RWPE2 (cell line): ENCODE results near the gene ART5.

Experiments
- ATAC-seq: fragments of 200-7000 bp; cut with Tn5 transposase; 3 replicates; pipeline ENCODE4 v1.9.1; 2021; ENCODE audit warnings: low read depth
- DNase-seq: peaks from one replicate; pipeline ENCODE4 v3.0.0-alpha.2; 2020; ENCODE audit warnings: low spot score
- H3K27ac ChIP-seq: fragments of 450-650 bp; 2 replicates; pipeline ENCODE4 v1.5.1; 2017; ENCODE audit warnings: mild to moderate bottlenecking; ENCODE audit not compliant: poor library complexity, severe bottlenecking
- H3K27me3 ChIP-seq: fragments of 250-450 bp; sonication (Bioruptor Pico); 2 replicates; pipeline ENCODE4 v1.5.1; 2021; ENCODE audit warnings: mild to moderate bottlenecking, moderate library complexity; ENCODE audit not compliant: insufficient read depth, poor library complexity, severe bottlenecking
- H3K36me3 ChIP-seq: fragments of 250-450 bp; sonication (Bioruptor Pico); 2 replicates; pipeline ENCODE4 v1.5.1; 2020; ENCODE audit warnings: low read depth, mild to moderate bottlenecking, moderate library complexity
- H3K4me1 ChIP-seq: fragments of 250-450 bp; sonication (Bioruptor Pico); 2 replicates; pipeline ENCODE4 v1.5.1; 2021; ENCODE audit warnings: mild to moderate bottlenecking, moderate library complexity; ENCODE audit not compliant: insufficient read depth, poor library complexity, severe bottlenecking
- H3K4me3 ChIP-seq: fragments of 250-450 bp; sonication (Bioruptor Pico); 2 replicates; pipeline ENCODE4 v1.5.1; 2021; ENCODE audit warnings: mild to moderate bottlenecking, moderate library complexity; ENCODE audit not compliant: severe bottlenecking
- H3K9me3 ChIP-seq: fragments of 250-450 bp; sonication (Bioruptor Pico); 2 replicates; pipeline ENCODE4 v1.5.1; 2021; ENCODE audit warnings: mild to moderate bottlenecking, moderate library complexity; ENCODE audit not compliant: severe bottlenecking
- TF ChIP-seq, protein P1 (sequence below): fragments of 450-650 bp; IDR thresholded peaks from one replicate; pipeline ENCODE4 v1.5.1; 2017; ENCODE audit warnings: mild to moderate bottlenecking, moderate library complexity; ENCODE audit not compliant: poor library complexity, severe bottlenecking

The ART5 gene

DNA sequence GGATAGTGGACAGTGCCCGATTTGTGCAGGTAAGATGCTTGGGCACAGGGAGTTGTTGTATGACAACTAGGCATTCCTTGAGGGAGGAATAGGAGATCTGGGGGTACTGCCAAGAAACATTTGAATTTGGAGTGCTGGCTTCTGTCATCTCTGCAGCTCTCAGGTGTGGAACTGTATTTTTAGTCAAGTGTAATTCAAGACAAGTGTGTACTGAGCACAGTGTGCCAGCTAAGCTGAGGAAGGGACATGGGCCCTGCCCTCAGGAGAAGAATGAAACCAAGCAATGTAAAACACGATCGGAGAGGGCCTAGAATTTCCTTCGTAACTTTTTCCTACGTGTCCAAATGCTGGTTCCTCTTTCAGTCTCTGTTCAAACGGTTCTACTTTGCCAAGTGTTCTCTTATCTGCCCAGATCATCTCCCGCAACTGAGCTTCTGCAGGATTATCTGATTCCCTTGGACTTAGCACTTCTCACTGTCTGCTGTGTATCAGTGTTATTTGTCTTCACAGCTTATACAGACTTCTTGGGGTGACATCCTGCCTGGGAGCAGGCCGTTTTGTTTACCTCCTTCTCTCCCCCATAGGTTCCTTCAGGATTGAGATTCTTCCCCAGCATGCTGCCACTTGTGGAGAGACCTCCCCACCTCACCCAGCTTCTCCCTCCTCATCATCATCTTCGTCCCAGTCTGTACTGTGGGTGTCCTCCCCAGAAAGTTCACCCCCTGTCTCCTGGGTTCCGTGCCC, 27.6 kb downstream of the ART5 start:
- Histone ChIP-seq H3K36me3 (no peaks in the 10 kb centered on the region), H3K4me1 (no peaks in the 10 kb centered on the region), H3K4me3 (no peak overlapping the region), H3K27me3 (no peaks in the 10 kb centered on the region), H3K27ac (no peak overlapping the region), H3K9me3 (no peaks in the 10 kb centered on the region)
- TF ChIP-seq, protein P1, sequence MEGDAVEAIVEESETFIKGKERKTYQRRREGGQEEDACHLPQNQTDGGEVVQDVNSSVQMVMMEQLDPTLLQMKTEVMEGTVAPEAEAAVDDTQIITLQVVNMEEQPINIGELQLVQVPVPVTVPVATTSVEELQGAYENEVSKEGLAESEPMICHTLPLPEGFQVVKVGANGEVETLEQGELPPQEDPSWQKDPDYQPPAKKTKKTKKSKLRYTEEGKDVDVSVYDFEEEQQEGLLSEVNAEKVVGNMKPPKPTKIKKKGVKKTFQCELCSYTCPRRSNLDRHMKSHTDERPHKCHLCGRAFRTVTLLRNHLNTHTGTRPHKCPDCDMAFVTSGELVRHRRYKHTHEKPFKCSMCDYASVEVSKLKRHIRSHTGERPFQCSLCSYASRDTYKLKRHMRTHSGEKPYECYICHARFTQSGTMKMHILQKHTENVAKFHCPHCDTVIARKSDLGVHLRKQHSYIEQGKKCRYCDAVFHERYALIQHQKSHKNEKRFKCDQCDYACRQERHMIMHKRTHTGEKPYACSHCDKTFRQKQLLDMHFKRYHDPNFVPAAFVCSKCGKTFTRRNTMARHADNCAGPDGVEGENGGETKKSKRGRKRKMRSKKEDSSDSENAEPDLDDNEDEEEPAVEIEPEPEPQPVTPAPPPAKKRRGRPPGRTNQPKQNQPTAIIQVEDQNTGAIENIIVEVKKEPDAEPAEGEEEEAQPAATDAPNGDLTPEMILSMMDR, result no peak
- DNase-seq, result no peak
- ATAC-seq, result no peak

DNA sequence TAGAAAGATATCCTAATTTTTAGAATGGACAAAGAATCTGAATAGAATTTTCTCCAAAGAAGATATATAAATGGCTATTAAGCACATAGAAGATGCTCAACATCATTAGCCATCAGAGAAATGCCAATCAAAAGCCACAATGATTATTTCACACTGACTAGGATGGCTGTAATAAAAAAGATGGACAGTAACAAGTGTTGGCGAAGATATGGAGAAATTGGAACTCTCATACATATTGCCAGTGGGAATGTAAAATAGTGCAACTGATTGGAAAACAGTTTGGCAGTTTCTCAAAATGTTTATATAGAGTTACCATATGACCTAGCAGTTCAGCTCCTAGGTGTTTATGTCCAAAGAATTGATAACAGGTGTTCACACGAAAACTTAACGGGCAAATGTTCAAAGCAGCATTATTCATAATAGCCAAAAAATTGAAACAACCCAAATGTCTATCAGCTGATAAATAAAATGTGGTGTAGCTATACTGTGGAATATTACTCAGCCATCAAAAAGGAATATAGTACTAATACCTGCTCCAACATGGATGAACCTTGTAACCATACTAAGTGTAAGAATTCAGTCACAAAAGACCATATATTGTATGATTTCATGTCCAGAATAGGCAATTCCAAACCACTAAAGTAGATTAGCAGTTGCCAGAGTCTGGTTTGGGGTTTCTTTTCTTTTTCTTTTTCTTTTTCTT, 29.7 kb downstream of the ART5 start:
- Histone ChIP-seq H3K36me3 (no peaks in the 10 kb centered on the region), H3K4me3 (no peak overlapping the region), H3K27ac (no peak overlapping the region), H3K27me3 (no peaks in the 10 kb centered on the region), H3K9me3 (no peaks in the 10 kb centered on the region), H3K4me1 (no peaks in the 10 kb centered on the region)
- DNase-seq (no peak), ATAC-seq (no peak)
- TF ChIP-seq, protein P1, result no peak

DNA sequence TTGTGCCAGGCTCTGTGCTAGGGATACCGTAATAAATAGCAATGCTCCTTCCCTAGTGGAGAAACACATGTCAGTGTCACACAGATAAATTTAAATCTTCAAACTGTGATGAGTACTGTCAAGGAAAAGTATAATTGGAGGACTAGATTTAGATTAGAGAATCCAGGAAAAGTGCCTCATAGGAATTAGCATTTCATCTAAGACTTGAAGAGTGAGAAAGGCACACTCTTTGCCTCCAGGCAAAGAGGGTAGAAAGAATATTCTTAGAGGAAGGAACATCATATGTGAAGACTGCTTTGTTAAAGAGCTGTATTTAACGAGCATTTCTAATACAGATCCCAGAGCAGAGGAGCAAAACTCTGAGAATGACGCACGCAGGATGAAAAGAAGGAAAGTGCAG, 30.9 kb downstream of the ART5 start:
- H3K4me1 ChIP-seq, result no peaks in the 10 kb centered on the region
- no peaks in the 10 kb centered on the region for H3K9me3 ChIP-seq
- no peak overlapping the region for H3K4me3 ChIP-seq
- ATAC-seq, result no peak
- TF ChIP-seq, protein P1, result no peak
- no peaks in the 10 kb centered on the region for H3K27me3 ChIP-seq
- no peaks in the 10 kb centered on the region for H3K36me3 ChIP-seq
- DNase-seq, result no peak
- no peak overlapping the region for H3K27ac ChIP-seq

DNA sequence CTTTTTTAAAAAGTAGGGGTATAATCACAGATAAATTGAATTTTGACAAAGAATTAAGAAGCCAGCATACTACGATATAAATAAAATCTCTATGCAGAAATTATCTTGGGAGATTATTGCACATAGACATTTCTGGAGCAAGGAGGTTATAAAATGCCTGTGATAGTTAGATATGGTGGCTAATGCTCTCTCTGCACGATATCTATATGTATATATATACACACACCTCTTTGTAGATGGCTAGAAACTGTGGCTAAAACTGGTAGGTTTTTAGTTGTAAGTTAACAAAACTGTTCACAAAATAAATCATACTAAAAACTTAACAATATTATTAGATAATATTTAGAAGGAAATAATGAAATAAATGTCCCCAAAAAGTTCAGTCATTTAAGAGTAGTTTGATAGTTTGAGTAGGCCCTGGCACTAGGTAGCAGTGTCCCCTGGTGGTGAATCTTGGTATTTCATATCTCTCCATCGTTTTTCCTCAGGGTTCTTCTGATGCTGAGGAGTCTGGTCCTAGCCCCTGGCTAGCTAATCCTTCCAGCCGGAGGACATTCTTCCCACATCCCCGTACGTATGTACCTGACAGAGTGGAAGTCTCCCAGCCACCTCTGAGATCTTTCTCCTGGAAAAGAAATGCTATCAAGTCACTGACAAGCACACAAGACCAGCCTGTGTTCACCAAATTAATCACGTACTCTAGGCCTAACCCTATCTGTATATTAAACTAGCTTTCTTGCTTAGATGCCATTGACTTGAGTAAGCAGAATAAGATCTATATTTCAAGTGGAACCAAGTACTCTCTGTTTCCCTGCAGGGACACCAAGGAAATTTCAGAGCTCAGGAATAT, 32.2 kb downstream of the ART5 start:
- Histone ChIP-seq H3K27ac (no peak overlapping the region), H3K4me1 (no peaks in the 10 kb centered on the region), H3K4me3 (no peak overlapping the region), H3K36me3 (no peaks in the 10 kb centered on the region), H3K9me3 (no peaks in the 10 kb centered on the region), H3K27me3 (no peaks in the 10 kb centered on the region)
- TF ChIP-seq, protein P1, result peak; percentile 89
- ATAC-seq (0 out of 3 replicates have a peak, but pooled peaks have one; percentile 40), DNase-seq (no peak)
